Endothelial cell of umbilical vein (primary cell): ENCODE measurements around the gene AKTIP. TPM values are rescaled to one million over a fixed set of nuclear protein-coding genes. Genes with fewer than 3 reads are reported as not detected.
A peak's percentile ranks its signal among the peaks of the same experiment; 100 is the strongest.

Source experiments
- BruUV-seq: library from RNA; stranded (reverse); fragments of 400-500 nt; replicated peaks from 2 replicates; lab custom pipeline; 2021; lab: Mats Ljungman, UMichigan
- CTCF ChIA-PET: fragments of 300-600, 350-600 bp; sonication (Branson Sonifier 250); formaldehyde crosslinking; loops from one replicate; lab custom pipeline; 2021; ENCODE audit warnings: antibody characterized with exemption, inconsistent platforms; lab: Charles Lee
- POLR2A ChIA-PET: fragments of 300-600, 350-600 bp; sonication (Branson Sonifier 250); formaldehyde crosslinking; loops from one replicate; lab custom pipeline; 2021; ENCODE audit warnings: antibody characterized with exemption, inconsistent platforms; lab: Charles Lee
- DNase-seq: peaks from one replicate; pipeline ENCODE4 v3.0.0-alpha.2; 2011; ENCODE audit warnings: low read depth, low spot score
- FAIRE-seq: peaks from 2 replicates; lab custom pipeline; 2011; peaks lifted over from hg19 to GRCh38; lab: Jason Lieb, UNC
- H2AFZ ChIP-seq: 2 replicates; pipeline ENCODE4 v1.6.0; 2012; ENCODE audit warnings: low read depth, low read length, control low read depth, inconsistent platforms
- H3K27ac ChIP-seq: 2 replicates; pipeline ENCODE4 v1.5.1; 2011; ENCODE audit warnings: low read depth, mild to moderate bottlenecking, control low read depth, low read length, moderate library complexity; ENCODE audit not compliant: insufficient read depth
- H3K27me3 ChIP-seq, 2 experiments: 2 replicates each; pipeline versions ENCODE4 v1.6.0 to v1.6.1; 2011; ENCODE audit warnings: low read length in 2 of 2, mixed read lengths in 1 of 2; ENCODE audit not compliant: control insufficient read depth in 2 of 2, insufficient read depth in 2 of 2
- H3K36me3 ChIP-seq, 2 experiments: 2 replicates in 1 of 2; 3 replicates in 1 of 2; pipeline ENCODE4 v1.5.1; 2011; ENCODE audit warnings: low read length in 2 of 2, mild to moderate bottlenecking in 1 of 2, moderate library complexity in 1 of 2; ENCODE audit not compliant: control insufficient read depth in 2 of 2, insufficient read depth in 2 of 2; ENCODE audit errors: extremely low read depth in 1 of 2
- H3K4me1 ChIP-seq: 3 replicates; pipeline ENCODE4 v1.5.1; 2011; ENCODE audit warnings: mild to moderate bottlenecking, low read length; ENCODE audit not compliant: control insufficient read depth, insufficient read depth; ENCODE audit errors: extremely low read depth
- H3K4me2 ChIP-seq: 2 replicates; pipeline ENCODE4 v1.6.1; 2011; ENCODE audit warnings: low read length, control low read depth, mixed read lengths; ENCODE audit not compliant: insufficient read depth
- H3K4me3 ChIP-seq, 3 experiments: fragments of 200-600 bp in 1 of 3; sonication (generic), shearing (Covaris generic) in 1 of 3; replicated peaks in 1 of 3; 2 replicates each; pipeline ENCODE4 v1.5.1; 2011 to 2016; ENCODE audit warnings: control low read depth in 3 of 3, low read length in 3 of 3, mild to moderate bottlenecking in 2 of 3, inconsistent platforms in 1 of 3, low read depth in 1 of 3, moderate library complexity in 1 of 3; ENCODE audit not compliant: insufficient read depth in 1 of 3
- H3K79me2 ChIP-seq: 2 replicates; pipeline ENCODE4 v1.6.0; 2012; ENCODE audit warnings: low read length, inconsistent platforms; ENCODE audit not compliant: control insufficient read depth, insufficient read depth
- H3K9ac ChIP-seq: replicated peaks from 2 replicates; pipeline ENCODE3; 2011; ENCODE audit warnings: low read length, control low read depth; ENCODE audit not compliant: insufficient read depth; ENCODE audit errors: extremely low read depth
- H3K9me1 ChIP-seq: replicated peaks from 3 replicates; pipeline ENCODE4 v1.6.0; 2011; ENCODE audit warnings: mild to moderate bottlenecking, low read length; ENCODE audit not compliant: control insufficient read depth, insufficient read depth; ENCODE audit errors: extremely low read depth
- H3K9me3 ChIP-seq: replicated peaks from 2 replicates; pipeline ENCODE4 v1.5.1; 2012; ENCODE audit warnings: low read length, inconsistent platforms; ENCODE audit not compliant: control insufficient read depth, insufficient read depth
- H4K20me1 ChIP-seq: replicated peaks from 2 replicates; pipeline ENCODE3; 2011; ENCODE audit warnings: mild to moderate bottlenecking, low read length; ENCODE audit not compliant: control insufficient read depth, insufficient read depth; ENCODE audit errors: extremely low read depth
- EZH2 ChIP-seq: IDR thresholded peaks from 2 replicates; pipeline ENCODE4 v1.6.1; 2012; ENCODE audit warnings: borderline replicate concordance, low read depth, mild to moderate bottlenecking, moderate library complexity, low read length, inconsistent platforms; ENCODE audit not compliant: severe bottlenecking
- FOS ChIP-seq: IDR thresholded peaks from 2 replicates; pipeline ENCODE4 v1.6.1; 2011; ENCODE audit warnings: mild to moderate bottlenecking, low read length, moderate library complexity, borderline replicate concordance; ENCODE audit not compliant: insufficient read depth
- GATA2 ChIP-seq: IDR thresholded peaks from 2 replicates; pipeline ENCODE4 v1.7.0; 2011; ENCODE audit warnings: low read depth, mild to moderate bottlenecking, moderate library complexity, mixed read lengths, low read length; ENCODE audit not compliant: insufficient read length, insufficient read depth
- JUN ChIP-seq: IDR thresholded peaks from 2 replicates; pipeline ENCODE4 v1.6.1; 2011; ENCODE audit warnings: borderline replicate concordance, low read depth; ENCODE audit not compliant: insufficient read length, insufficient read depth
- MYC ChIP-seq: IDR thresholded peaks from one replicate; pipeline ENCODE4 v1.6.1; 2011; ENCODE audit warnings: mild to moderate bottlenecking, low read depth, low read length
- POLR2A ChIP-seq: IDR thresholded peaks from 2 replicates; pipeline ENCODE4 v1.6.1; 2012; ENCODE audit warnings: low read depth, mild to moderate bottlenecking, control low read depth, low read length
- POLR2AphosphoS5 ChIP-seq: IDR thresholded peaks from 2 replicates; pipeline ENCODE4 v1.6.1; 2012; ENCODE audit warnings: low read depth, mild to moderate bottlenecking, control low read depth, low read length, moderate library complexity; ENCODE audit not compliant: insufficient read depth
- dilution Hi-C: fragments of 300-500 bp; cut with MboI; formaldehyde crosslinking; loops from one replicate; pipeline ENCODE4 v1.15.0; 2019; ENCODE audit warnings: low sequenced_read_pairs; ENCODE audit not compliant: extremely low pct_ligation_motif_present
- intact Hi-C: fragments of 100-400 bp; cut with micrococcal nuclease; formaldehyde crosslinking; loops from one replicate; pipeline ENCODE4 v1.10.0; 2022
- polyA plus RNA-seq, 4 experiments: library from polyadenylated mRNA; depleted of rRNA in 3 of 4; stranded (reverse) in 3 of 4; unstranded in 1 of 4; fragments of >200 nt; gene quantifications; 2 replicates each; pipeline versions ENCODE4 v1.2.1 to v1.2.3, GENCODE V29; 2011 to 2012; ENCODE audit warnings: missing spikeins in 1 of 4
- total RNA-seq: library from RNA; stranded (reverse); gene quantifications from 2 replicates; pipeline ENCODE4 v1.2.3, GENCODE V29; 2021
- TF ChIP-seq, protein P1 (sequence below): IDR thresholded peaks from 2 replicates; pipeline ENCODE4 v1.6.1; 2011; ENCODE audit not compliant: insufficient read depth, insufficient read length
- TF ChIP-seq, protein P2 (sequence below), 2 donors: IDR thresholded peaks; 1 replicate in 1 of 2; 2 replicates in 1 of 2; pipeline ENCODE4 v1.5.1; 2011; ENCODE audit warnings: low read length in 2 of 2, mild to moderate bottlenecking in 2 of 2, moderate library complexity in 2 of 2, control low read depth in 1 of 2, inconsistent platforms in 1 of 2, low read depth in 1 of 2; ENCODE audit not compliant: insufficient read depth in 1 of 2; ENCODE audit errors: extremely low read depth in 1 of 2

AKTIP gene
- total and polyA plus RNA-seq, 2 donors (not counting 3 experiments of a cell fraction or from before 2014, with no cell fraction given), result 25.1 to 32.7 TPM

DNA sequence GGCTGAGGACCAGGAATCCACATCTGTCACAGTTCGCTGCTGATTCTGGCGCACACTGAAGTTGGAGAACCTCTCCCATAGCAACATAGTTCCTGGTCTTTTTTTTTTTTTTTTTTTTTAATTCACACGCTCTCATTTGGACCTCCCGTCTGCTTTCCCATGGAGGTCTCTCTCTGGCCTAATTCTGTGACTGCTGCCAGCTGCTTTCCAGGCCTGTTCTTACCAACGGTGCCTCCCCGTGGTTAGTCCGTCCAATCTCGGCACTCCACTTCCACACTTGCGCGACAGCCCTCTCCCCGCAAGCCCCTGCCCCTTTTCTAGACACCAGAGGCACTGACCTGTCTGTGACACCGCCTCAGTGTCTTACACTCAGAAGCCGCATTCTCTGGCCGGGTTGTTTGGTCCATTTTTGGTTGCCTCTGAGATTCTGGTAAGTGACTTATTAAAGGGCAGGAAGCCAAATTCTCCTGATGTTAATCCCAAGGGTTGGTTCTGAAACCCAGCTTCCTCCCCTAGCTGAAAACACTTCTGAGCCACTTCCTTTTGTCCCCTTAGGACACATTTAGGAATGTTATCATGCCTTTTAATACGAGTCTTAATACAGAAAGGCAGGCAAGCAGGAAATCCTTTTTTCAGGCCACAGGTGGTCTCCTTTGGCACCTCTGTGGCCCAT, 1.1 kb upstream of the AKTIP start:
- H4K20me1 ChIP-seq, result no peaks in the 10 kb centered on the region
- BruUV-seq, result TSS peak; percentile 80
- no peaks in the 10 kb centered on the region for H3K36me3 ChIP-seq
- FAIRE-seq (no peak), DNase-seq (peak; percentile 68)
- H3K79me2 ChIP-seq, result peaks cover 4% of the 10 kb centered on the region
- no peaks in the 10 kb centered on the region for H3K9me1 ChIP-seq
- peak overlapping the region; percentile 12 for H3K4me2 ChIP-seq
- H3K9ac ChIP-seq, result peak overlapping the region; percentile 57
- CTCF ChIA-PET, result interaction anchor here (0.7 to 2.9 kb wide), 7 partner anchors 12 to 1312 kb away, joined by 3 to 13 read pairs (median 3); no protein-coding TSS in a partner anchor
- peak overlapping the region; percentile 4 for H2AFZ ChIP-seq
- peak overlapping the region in 2 of 3 experiments; percentile 6 to 47 for H3K4me3 ChIP-seq
- intact Hi-C loops (loop anchor here (1.0 to 10.0 kb wide), 7 partner anchors 11 to 1425 kb away; partner anchors contain the start of genes CHD9, CHD9NB, FTO and RPGRIP1L), dilution Hi-C loops (no loop called here)
- H3K27me3 ChIP-seq, result no peaks in the 10 kb centered on the region
- TF ChIP-seq EZH2, result no peak
- H3K4me1 ChIP-seq, result peaks cover 29% of the 10 kb centered on the region
- POLR2A ChIA-PET, result interaction anchor here (0.7 to 1.4 kb wide), 5 partner anchors 11 to 414 kb away, joined by 3 to 8 read pairs (median 5); no protein-coding TSS in a partner anchor
- H3K27ac ChIP-seq, result peak overlapping the region; percentile 92
- no peaks in the 10 kb centered on the region for H3K9me3 ChIP-seq

DNA sequence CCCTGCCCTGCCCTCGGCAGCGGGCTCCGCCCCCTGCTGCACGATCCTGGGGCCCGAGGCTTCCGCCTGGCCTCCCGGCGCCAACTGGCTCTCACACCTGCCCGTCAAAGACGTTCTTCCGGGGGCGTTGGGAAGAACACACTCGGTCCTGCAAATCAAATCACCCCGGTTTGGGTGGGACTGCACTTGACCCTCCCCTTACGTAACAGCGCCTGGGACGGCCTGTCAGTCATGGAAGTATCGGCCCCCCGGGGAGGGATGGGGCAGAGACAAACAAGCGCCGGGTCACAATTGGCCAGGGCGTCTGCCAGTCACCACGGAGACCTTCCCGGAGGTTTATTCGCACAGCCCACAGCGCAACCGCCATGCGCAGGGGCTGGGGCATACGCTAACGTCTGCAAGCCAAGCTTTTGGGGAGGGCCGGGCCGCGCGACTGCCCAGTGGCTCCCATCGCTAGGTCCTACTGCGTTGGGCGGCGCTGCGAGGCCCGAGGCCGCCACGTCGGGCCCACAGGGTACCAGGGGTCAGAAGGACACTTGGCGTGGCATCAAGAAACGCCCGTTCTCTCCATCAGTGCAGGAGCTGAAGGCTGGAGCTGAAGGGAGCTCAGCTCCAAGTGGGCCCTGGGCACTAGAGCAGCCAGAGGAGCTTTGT, 388 bp upstream of the AKTIP start:
- H3K79me2 ChIP-seq, result peaks cover 4% of the 10 kb centered on the region
- peak overlapping the region; percentile 70 for H3K9ac ChIP-seq
- peak overlapping the region in 2 of 3 experiments; percentile 24 to 97 for H3K4me3 ChIP-seq
- TF ChIP-seq POLR2A, result peak; percentile 85
- TF ChIP-seq EZH2, result no peak
- TF ChIP-seq, protein P1, sequence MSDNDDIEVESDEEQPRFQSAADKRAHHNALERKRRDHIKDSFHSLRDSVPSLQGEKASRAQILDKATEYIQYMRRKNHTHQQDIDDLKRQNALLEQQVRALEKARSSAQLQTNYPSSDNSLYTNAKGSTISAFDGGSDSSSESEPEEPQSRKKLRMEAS, result peak; percentile 27
- no peak for TF ChIP-seq JUN
- no peak for TF ChIP-seq MYC
- no peak for TF ChIP-seq GATA2
- no peak for TF ChIP-seq FOS
- TF ChIP-seq, protein P2, sequence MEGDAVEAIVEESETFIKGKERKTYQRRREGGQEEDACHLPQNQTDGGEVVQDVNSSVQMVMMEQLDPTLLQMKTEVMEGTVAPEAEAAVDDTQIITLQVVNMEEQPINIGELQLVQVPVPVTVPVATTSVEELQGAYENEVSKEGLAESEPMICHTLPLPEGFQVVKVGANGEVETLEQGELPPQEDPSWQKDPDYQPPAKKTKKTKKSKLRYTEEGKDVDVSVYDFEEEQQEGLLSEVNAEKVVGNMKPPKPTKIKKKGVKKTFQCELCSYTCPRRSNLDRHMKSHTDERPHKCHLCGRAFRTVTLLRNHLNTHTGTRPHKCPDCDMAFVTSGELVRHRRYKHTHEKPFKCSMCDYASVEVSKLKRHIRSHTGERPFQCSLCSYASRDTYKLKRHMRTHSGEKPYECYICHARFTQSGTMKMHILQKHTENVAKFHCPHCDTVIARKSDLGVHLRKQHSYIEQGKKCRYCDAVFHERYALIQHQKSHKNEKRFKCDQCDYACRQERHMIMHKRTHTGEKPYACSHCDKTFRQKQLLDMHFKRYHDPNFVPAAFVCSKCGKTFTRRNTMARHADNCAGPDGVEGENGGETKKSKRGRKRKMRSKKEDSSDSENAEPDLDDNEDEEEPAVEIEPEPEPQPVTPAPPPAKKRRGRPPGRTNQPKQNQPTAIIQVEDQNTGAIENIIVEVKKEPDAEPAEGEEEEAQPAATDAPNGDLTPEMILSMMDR (IDR thresholded peaks at IDR 0.05; ENCODE audit: extremely low read depth in 1 of 2, insufficient read depth in 1 of 2, low read depth in 1 of 2, low read length in 2 of 2), result no peak
- peak; percentile 80 for TF ChIP-seq POLR2AphosphoS5
- H4K20me1 ChIP-seq, result no peaks in the 10 kb centered on the region
- H3K4me1 ChIP-seq, result peaks cover 29% of the 10 kb centered on the region
- ChIA-PET POLR2A (interaction anchor here (0.7 to 1.4 kb wide), 6 partner anchors 12 to 413 kb away, joined by 3 to 8 read pairs (median 4); partner anchors contain the start of gene FTO), CTCF (interaction anchor here (0.6 to 2.9 kb wide), 8 partner anchors 13 to 1311 kb away, joined by 3 to 13 read pairs (median 4); no protein-coding TSS in a partner anchor)
- no peaks in the 10 kb centered on the region for H3K9me3 ChIP-seq
- intact Hi-C loops, result loop anchor here (1.0 to 10.0 kb wide), 7 partner anchors 12 to 1425 kb away; partner anchors contain the start of genes CHD9, CHD9NB, FTO and RPGRIP1L
- no TSS peak for BruUV-seq
- no peaks in the 10 kb centered on the region for H3K9me1 ChIP-seq
- no peaks in the 10 kb centered on the region for H3K36me3 ChIP-seq
- peak; percentile 100 for DNase-seq
- peak overlapping the region; percentile 29 for H2AFZ ChIP-seq
- H3K27me3 ChIP-seq, result no peaks in the 10 kb centered on the region
- dilution Hi-C loops, result no loop called here
- peak; percentile 95 for FAIRE-seq
- H3K27ac ChIP-seq, result peak overlapping the region; percentile 92
- peak overlapping the region; percentile 41 for H3K4me2 ChIP-seq
